CD4-positive, alpha-beta T cell treated with Interleukin-10 for 1 hour (primary cell): ENCODE data around the gene PRAMEF5.
"Not testable (repeated sequence)": the region's sequence is repeated elsewhere in the genome, so short reads cannot be mapped to it uniquely, and the experiment has no call there.

Experiments
- DNase-seq: peaks from one replicate; pipeline ENCODE4 v3.0.0-alpha.2; 2020

Gene PRAMEF5

GRCh38 chr1:13279617-13280016 lies 25.6 kb downstream of the PRAMEF5 start:
- DNase-seq, result not testable (repeated sequence)

- not testable (repeated sequence) for DNase-seq
Observed at GRCh38 chr1:13285037-13285436, 31.0 kb downstream of the PRAMEF5 start, which contains the start of gene PRAMEF8. PRAMEF8 (minus strand) TSS chr1:13285137; CDS start chr1:13284091, 1,046 bp downstream.

- DNase-seq, result not testable (repeated sequence)
Observed at GRCh38 chr1:13289030-13289429, 35.0 kb downstream of the PRAMEF5 start.

- DNase-seq, result not testable (repeated sequence)
Observed at GRCh38 chr1:13297216-13297931, 43.4 kb downstream of the PRAMEF5 start.

- DNase-seq, result not testable (repeated sequence)
Observed at GRCh38 chr1:13298699-13299098, 44.7 kb downstream of the PRAMEF5 start.

- not testable (repeated sequence) for DNase-seq
Observed at GRCh38 chr1:13302197-13302596, 48.2 kb downstream of the PRAMEF5 start.

- not testable (repeated sequence) for DNase-seq
Observed at GRCh38 chr1:13303239-13303638, 49.2 kb downstream of the PRAMEF5 start, which contains the start of gene PRAMEF33. PRAMEF33 (plus strand) TSS chr1:13303539; CDS start chr1:13305955, 2,416 bp downstream.
